NCI-H345 (cell line): ENCODE measurements around the gene PRDM16.

Source experiments
- DNase-seq: peaks from one replicate; lab custom pipeline; 2025; lab: John Stamatoyannopoulos, UW

The PRDM16 gene

DNA sequence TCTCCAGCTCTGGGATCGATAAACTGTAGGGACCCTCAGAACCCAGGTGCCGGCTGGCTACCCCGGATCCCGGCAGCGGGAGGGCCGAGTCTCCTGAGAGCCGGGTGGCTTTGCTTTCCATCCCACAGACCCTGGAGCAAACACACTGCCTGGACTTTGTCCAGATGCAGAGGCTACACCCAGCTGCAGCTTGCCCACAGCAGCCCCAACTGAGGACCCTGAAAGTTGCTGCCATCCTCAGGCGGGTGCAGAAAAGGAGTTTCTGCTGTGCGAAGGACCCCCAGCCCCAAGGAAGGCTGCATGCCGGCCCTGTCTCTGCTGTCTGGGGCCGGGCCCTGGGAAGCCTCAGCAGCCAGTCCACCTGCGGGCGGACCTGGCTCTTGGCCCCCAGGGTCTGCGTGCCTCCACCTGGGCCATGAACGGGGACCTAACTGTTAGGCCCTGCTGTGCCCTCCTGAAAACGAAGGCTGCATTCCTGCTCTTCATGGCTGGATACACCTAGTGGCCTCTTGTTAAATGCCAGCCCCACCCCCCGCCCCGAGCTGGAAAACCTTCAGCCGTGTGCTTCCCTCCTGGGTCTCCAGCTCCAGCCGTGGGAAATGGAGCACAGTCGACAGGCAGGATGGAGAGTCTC, 287.9 kb downstream of the PRDM16 start:
- DNase-seq, result no peak

GRCh38 chr1:3357526-3358297, 288.7 kb downstream of the PRDM16 start:
- no peak for DNase-seq

DNA sequence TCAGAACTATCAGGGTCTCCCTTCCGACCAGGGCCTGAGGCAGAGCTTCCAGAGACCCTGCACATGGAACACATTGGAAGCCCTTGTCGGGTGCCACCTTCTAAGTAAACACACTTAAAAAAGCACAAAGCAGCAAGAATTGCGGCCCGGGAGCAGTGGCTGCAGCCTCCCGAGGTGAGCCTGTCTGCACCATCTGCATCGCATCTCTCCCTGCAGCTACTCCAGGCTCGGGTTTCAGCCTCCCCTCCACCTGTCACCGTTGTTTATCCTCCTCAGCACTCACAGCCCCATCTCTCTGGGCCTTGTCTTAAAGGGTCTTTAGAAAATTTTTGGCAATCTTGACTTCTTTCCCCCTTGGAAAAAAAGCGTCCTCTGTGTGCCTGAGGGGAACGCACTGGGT, 290.3 kb downstream of the PRDM16 start:
- DNase-seq, result peak; percentile 80

DNA sequence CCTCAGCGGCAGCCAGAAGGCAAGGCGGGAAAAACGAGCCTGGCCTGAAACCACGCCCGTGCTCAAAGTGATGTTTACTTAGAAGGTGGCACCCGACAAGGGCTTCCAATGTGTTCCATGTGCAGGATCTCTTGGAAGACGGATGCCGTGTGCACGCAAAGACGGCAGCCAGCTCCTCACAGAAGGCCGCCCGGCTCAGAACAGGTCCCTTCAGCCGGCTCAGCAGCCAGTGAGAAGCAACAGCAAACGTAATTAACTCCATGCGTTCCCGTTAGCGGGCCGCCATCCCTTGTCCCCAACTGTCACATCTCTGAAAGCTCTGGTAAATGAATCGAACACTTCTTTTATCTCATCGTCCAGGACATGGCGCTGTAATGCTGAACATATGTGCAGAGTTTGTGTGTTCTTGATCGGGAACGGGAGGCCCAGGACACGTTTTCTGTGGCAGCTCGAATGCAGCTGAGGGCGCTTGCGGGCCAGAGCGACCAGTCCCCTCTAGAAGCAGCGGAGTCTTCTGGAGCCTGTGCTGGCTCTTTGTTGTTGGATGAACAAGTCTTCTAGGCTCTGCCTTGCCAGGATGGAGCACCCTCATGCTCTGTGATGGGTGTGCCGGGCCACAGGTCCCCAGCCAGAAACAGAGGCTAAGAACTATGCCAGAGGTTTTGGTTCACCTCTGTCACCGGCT, 290.9 kb downstream of the PRDM16 start:
- DNase-seq, result peak; percentile 80

- no peak for DNase-seq
These were observed 291.7 kb downstream of the PRDM16 start for GRCh38 chr1:3360646-3361257.

- DNase-seq, result no peak
These were observed 294.0 kb downstream of the PRDM16 start for GRCh38 chr1:3363023-3363422.

DNA sequence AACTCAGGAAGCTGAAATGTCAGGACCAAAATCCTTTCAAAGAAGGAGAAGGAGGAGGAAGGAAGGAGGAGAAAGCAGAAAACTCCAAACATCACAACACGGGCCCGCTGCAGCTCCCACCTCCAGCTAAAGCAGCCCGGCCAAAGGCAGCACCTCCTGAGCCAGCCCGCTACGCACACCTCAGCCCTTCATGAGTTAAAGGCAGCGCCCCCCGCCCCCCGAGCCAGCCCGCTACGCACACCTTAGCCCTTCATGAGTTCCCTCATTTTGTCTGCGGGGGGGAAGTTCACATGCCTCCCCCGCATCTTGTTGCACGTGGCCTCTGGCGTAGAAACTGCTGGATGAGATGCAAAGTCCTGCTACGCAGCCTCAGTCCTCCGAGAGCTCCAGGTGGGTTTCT, 294.8 kb downstream of the PRDM16 start:
- DNase-seq, result no peak

GRCh38 chr1:3364551-3364950, 295.5 kb downstream of the PRDM16 start:
- no peak for DNase-seq

DNA sequence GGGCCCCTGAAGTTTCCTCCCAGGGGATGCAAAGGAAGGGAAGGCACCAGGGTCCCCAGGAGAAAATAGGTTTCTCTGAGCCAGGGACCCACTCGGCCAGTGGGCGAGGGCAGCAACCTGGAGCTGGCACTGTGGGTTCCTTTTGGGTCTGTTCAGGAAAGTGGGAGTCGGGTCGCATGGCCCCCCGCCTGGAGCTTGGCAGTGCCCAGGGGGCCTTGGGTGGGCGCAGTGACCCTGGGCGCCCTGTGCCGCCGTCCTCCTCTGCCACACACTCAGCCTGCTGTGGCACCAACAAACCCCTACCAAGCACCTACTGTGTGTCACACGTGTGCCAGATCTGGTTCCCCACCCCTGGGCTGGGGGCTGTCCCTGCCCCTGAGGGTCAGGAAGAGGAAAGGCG, 296.0 kb downstream of the PRDM16 start:
- no peak for DNase-seq

GRCh38 chr1:3365523-3366125, 296.6 kb downstream of the PRDM16 start:
- no peak for DNase-seq

DNA sequence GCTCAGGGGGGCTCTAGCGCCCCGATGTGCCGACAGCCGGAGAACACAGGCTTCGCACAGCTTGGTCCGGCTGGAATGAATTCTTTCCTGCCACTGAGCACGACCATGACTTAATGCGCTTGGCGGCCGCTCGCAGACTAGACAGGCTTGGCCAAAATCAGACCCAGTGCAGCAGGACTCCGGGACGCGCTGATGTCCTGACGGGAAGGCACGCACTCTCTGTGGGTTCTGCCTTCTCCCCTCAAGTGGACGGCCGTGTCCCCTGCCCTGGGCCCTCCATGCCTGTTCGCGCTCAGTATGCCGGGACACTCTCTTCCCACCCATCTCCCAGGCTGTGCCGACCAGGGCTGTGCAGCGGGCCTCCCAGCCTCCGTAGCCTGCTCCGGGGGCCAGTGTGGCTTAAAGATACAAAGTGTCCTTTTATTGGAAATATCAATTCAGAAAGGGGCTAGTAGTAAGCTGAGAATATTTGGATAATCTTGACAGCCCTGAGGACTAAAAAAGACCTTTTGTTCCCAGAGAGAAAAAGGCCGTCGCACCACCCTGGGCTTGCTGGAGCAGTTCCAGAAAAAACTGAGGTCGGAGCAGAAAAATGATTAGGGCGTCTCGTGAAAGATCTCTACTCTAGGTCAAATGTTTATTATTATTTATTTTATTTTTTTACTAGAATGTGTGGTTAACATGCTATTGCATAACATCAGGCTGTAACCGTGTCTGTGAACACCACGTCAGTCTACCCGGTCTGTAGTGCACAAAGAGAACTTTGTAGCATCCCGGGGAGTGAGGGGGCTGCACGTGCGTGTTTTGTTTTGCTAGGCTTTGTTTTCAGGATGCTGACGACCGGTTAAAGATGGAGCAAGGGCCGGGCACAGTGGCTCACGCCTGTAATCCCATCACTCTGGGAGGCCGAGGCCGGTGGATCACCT, 297.4 kb downstream of the PRDM16 start:
- DNase-seq, result no peak

DNA sequence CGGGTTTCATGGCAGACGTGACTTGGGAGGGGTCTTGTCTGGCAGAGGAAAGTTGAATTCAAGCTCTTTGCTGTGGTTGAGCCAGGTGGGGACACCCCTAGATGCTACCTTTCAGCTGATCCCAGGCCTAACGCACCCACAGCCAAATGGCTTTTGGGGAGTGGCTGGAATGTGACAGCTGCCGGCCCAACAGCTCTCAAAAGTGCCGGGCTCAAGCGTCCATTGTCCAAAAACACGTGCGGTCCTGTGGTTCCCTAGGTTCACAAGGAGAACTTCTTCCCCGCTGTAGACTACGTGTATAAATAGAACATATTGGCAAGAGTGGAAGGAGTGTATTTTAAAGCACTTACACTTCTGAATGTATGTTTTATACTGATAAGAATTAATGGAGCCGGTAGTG, 298.4 kb downstream of the PRDM16 start:
- no peak for DNase-seq

DNA sequence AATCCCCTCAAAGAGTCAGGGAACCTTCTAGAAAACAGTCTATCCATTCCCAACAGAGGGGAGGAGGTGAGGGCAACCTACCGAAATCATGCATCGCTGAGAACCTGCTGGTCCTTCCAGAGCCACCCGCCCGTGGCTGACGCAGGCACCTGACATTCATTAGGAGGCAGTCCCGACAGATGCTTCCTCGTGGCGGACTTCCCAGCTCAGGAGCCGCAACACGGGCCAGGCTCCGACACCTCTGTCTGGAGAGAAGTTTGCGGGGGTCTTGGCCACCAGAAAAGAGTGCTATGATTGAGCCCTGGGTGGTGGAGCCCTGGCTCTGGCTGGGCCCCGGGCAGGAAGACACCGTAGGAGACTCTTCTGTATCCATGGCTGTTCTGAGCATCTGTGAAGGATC, 299.1 kb downstream of the PRDM16 start:
- DNase-seq, result no peak

DNA sequence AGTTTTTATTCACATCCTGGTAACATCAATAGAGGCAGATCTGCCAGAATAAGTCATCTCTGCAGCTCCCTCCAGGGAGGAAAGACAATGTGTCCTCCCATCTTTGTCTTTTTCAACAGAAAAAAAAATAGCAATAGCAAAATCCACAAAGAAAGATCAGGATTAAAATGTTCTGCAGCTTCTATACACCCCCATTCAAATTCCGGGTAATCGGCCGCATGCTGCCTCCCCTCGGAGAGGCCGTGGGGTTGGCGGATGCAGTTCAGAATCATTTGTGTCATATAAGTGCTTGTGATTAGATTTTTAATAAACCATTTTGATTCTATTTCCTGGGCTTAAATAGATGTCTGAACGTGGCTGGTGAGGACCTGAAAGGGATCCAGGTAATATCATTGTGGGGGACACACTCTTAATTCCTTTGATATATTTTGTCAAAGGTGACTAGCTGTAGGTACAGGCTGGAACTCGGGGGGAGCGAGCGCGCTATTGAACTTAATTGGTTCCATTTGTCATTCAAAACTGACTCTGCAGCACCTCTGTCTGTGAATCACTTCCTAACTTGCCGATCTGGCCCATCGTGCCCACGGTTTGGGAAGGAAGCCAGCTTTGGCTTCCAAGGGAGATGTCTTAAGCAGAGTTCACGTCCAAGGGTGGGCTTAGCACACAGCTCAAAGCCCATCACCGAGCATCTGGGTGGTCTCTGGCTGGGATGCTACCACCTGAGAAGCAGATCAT, 299.9 kb downstream of the PRDM16 start:
- DNase-seq, result no peak

DNA sequence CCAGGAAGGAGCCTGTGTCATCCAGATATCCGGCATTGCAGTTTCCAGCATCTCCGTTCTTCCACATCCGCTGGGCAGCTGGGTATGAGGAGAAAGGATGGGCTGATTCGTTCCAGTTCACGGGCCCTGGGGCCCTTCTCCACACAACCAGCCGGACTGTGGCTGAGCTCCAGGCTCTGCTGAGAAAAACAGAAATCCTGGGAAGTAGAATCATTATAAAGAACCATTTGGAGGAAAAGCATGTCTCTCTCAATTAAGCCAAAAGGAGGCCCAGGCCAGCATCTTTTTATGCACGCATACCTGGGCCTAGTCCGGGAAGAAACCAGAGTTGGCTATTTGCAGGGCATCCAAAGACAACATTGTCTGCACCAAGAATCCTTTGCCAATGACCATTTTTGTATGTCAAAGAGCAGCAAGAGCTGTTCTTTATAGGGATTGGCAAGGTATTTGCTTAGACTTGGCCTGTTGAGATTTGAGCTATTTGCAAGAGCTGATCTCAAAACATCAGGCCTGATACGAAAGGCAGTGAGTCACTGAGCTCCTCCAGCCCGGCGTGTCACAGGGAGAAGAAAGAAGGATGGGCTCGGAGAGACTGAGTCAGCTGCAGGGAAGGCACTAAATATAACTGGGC, 300.6 kb downstream of the PRDM16 start:
- DNase-seq, result no peak

DNA sequence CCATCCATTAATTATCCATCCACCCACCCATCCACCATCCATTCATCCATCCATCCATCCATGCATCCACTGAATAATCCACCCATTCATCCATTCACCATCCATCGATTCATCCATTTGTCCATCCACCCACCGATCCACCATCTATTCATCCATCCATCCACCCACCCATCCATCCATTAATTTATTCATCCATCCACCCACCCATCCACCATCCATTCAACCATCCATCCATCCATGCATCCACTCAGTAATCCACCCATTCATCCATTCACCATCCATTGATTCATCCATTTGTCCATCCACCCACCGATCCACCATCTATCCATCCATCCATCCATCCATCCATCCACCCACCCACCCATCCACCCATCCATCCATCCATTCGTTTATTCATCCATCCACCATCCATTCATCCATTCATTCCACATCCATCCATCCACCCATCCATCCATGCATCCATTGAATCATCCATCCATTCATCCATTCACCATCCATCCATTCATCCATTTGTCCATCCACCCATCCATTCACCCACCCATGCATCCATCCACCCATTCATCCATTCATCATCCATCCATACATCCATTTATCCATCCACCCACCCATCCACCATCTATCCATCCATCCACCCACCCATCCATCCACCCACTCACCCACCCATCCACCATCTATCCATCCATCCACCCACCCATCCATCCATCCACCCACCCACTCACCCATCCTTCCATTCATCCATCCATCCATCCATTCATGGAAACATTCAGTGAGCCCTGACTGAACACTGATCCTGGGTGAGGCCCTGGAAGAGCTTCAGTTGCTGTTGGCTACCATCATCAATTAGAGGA, 302.1 kb downstream of the PRDM16 start:
- DNase-seq, result no peak

DNA sequence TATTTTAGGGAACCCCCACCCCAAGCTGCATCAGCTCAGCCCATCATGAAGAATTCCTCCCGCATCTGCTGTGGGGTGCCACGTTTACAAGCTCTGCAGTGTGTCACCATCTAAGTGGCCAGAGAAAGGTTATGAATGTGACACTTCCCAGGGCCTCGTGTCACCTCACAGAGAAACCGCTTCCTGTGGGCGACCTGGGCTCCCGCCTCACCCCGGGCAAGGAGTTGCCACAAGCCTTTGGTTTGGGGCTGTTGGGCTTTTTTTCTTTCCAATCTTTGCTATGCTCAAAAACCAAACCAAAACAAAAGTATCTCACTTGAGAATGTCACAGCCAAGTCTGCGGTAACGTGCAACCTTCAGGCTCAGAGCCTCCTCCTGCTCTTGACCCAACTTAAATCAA, 303.3 kb downstream of the PRDM16 start:
- DNase-seq, result no peak

GRCh38 chr1:3373175-3373574, 304.2 kb downstream of the PRDM16 start:
- no peak for DNase-seq
